Measurements from ENCODE around the gene ADK. TPM values are rescaled to one million over a fixed set of nuclear protein-coding genes. Genes with fewer than 3 reads are reported as not detected.

The ADK gene
- total RNA-seq, 3 donors from 2014 or later (not counting 1 experiment from before 2014, with no cell fraction given): 13.4 to 16.1 (median 14.1) TPM

- Mint-ChIP-seq H3K9me3 (no peaks in the 10 kb centered on the region), H3K27ac (no peak overlapping the region), H3K4me3 (no peak overlapping the region), H3K27me3 (ENCODE audit: low read depth in 2 of 2) (no peaks in the 10 kb centered on the region), H3K36me3 (no peaks in the 10 kb centered on the region), H3K4me1 (no peaks in the 10 kb centered on the region)
- no peak overlapping the region for H3K27ac ChIP-seq (ENCODE audit: low read length)
- DNase-seq (no peak), ATAC-seq (no peak)
- WGBS (ENCODE audit: insufficient coverage): 100% methylated on average over 1 of the region's 1 CpG
- H3K36me3 ChIP-seq (ENCODE audit: control insufficient read depth, insufficient read depth, low read length): no peaks in the 10 kb centered on the region
- H3K9me3 ChIP-seq (ENCODE audit: control insufficient read depth, insufficient read depth, low read length): no peaks in the 10 kb centered on the region
- H3K4me3 ChIP-seq (ENCODE audit: low read length): no peak overlapping the region
- H3K4me1 ChIP-seq (ENCODE audit: control insufficient read depth, insufficient read depth, low read length): no peaks in the 10 kb centered on the region
- TF ChIP-seq CTCF (IDR thresholded peaks at IDR 0.05): no peak
- intact Hi-C loops (cut with micrococcal nuclease): no loop called here
- no peaks in the 10 kb centered on the region for H3K27me3 ChIP-seq (ENCODE audit: control insufficient read depth, insufficient read depth, low read length)
Measured at GRCh38 chr10:74424565-74424964, 273.5 kb downstream of the ADK start.

GRCh38 chr10:74425456-74426001 lies 274.5 kb downstream of the ADK start:
- H3K27ac ChIP-seq (ENCODE audit: low read length): no peak overlapping the region
- ATAC-seq (no peak), DNase-seq (no peak)
- no peak overlapping the region for H3K4me3 ChIP-seq (ENCODE audit: low read length)
- H3K36me3 ChIP-seq (ENCODE audit: control insufficient read depth, insufficient read depth, low read length): no peaks in the 10 kb centered on the region
- H3K27me3 ChIP-seq (ENCODE audit: control insufficient read depth, insufficient read depth, low read length): no peaks in the 10 kb centered on the region
- WGBS (ENCODE audit: insufficient coverage): 100% methylated on average over 1 of the region's 2 CpGs
- H3K4me1 ChIP-seq (ENCODE audit: control insufficient read depth, insufficient read depth, low read length): no peaks in the 10 kb centered on the region
- Mint-ChIP-seq H3K9me3 (no peaks in the 10 kb centered on the region), H3K4me3 (no peak overlapping the region), H3K27me3 (ENCODE audit: low read depth in 2 of 2) (no peaks in the 10 kb centered on the region), H3K27ac (no peak overlapping the region), H3K4me1 (no peaks in the 10 kb centered on the region), H3K36me3 (no peaks in the 10 kb centered on the region)
- H3K9me3 ChIP-seq (ENCODE audit: control insufficient read depth, insufficient read depth, low read length): no peaks in the 10 kb centered on the region
- TF ChIP-seq CTCF (IDR thresholded peaks at IDR 0.05): no peak
- intact Hi-C loops (cut with micrococcal nuclease): no loop called here

GRCh38 chr10:74431816-74432215 lies 280.8 kb downstream of the ADK start:
- Mint-ChIP-seq H3K9me3 (no peaks in the 10 kb centered on the region), H3K36me3 (no peaks in the 10 kb centered on the region), H3K4me3 (no peak overlapping the region), H3K27me3 (ENCODE audit: low read depth in 2 of 2) (no peaks in the 10 kb centered on the region), H3K27ac (no peak overlapping the region), H3K4me1 (no peaks in the 10 kb centered on the region)
- H3K4me3 ChIP-seq (ENCODE audit: low read length): no peak overlapping the region
- no peaks in the 10 kb centered on the region for H3K27me3 ChIP-seq (ENCODE audit: control insufficient read depth, insufficient read depth, low read length)
- intact Hi-C loops (cut with micrococcal nuclease): no loop called here
- ATAC-seq: no peak
- H3K36me3 ChIP-seq (ENCODE audit: control insufficient read depth, insufficient read depth, low read length): no peaks in the 10 kb centered on the region
- WGBS (ENCODE audit: insufficient coverage): 100% methylated on average over 1 of the region's 4 CpGs
- H3K27ac ChIP-seq (ENCODE audit: low read length): no peak overlapping the region
- H3K4me1 ChIP-seq (ENCODE audit: control insufficient read depth, insufficient read depth, low read length): no peaks in the 10 kb centered on the region
- no peak for DNase-seq
- TF ChIP-seq CTCF (IDR thresholded peaks at IDR 0.05): no peak
- H3K9me3 ChIP-seq (ENCODE audit: control insufficient read depth, insufficient read depth, low read length): no peaks in the 10 kb centered on the region
